ENCODE data around the gene KDM6B.
"Not testable (repeated sequence)": the region's sequence is repeated elsewhere in the genome, so short reads cannot be mapped to it uniquely, and the experiment has no call there.

KDM6B gene

DNA sequence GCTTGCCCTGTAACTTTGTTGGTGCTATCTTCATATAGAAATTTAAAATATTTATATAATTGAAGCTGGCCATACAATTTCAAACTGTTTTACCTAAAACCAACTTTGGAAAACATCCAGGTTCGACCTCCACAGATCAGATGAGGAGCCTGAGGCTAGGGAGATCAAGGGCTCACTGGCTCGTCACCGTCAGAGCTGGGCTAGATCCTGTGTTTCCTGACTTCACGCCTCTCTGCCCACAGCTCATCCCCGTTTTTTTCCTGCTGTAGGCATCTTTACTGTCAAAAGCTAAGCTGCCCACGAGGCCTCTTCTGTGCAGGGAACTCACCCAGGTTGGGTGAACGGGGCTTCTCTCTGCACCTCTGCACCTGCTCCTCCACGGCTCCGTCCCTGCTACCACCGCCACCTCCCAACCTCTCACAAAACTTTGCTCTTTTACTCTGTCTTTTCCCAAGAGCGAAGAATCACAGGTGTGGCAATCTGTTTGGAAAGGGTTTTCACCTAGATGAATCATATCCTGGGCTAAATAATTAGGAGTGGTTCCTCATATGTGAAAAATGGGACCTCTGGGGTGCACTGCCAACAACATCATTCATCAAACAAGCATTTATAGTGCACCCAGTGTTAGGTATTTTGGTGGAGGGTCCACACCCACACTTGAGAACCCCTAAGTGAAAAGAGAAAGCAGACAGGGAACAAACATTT, 24.8 kb upstream of the KDM6B start:
- H3K4me3 ChIP-seq (ENCODE audit: low read length): no peak overlapping the region
- H3K4me2 ChIP-seq (ENCODE audit: low read length): no peak overlapping the region
- H3K27me3 ChIP-seq (ENCODE audit: low read depth, low read length): no peaks in the 10 kb centered on the region
- H3K27ac ChIP-seq (ENCODE audit: low read length): no peak overlapping the region
- H2AFZ ChIP-seq (ENCODE audit: low read depth, low read length): no peak overlapping the region
- no peaks in the 10 kb centered on the region for H3K36me3 ChIP-seq (replicated peaks; ENCODE audit: low read depth, low read length)
- peaks cover 3% of the 10 kb centered on the region; the same call in 1 of the 2 replicates for H3K4me1 ChIP-seq (ENCODE audit: low read length)
- no peak overlapping the region for H3K9ac ChIP-seq (ENCODE audit: low read length)
- no peaks in the 10 kb centered on the region for H3K9me3 ChIP-seq (ENCODE audit: insufficient read depth, low read length)
- no peaks in the 10 kb centered on the region for H3K79me2 ChIP-seq (ENCODE audit: low read length)
- no peaks in the 10 kb centered on the region for H4K20me1 ChIP-seq (ENCODE audit: insufficient read depth, low read length)
- TF ChIP-seq, protein P1, sequence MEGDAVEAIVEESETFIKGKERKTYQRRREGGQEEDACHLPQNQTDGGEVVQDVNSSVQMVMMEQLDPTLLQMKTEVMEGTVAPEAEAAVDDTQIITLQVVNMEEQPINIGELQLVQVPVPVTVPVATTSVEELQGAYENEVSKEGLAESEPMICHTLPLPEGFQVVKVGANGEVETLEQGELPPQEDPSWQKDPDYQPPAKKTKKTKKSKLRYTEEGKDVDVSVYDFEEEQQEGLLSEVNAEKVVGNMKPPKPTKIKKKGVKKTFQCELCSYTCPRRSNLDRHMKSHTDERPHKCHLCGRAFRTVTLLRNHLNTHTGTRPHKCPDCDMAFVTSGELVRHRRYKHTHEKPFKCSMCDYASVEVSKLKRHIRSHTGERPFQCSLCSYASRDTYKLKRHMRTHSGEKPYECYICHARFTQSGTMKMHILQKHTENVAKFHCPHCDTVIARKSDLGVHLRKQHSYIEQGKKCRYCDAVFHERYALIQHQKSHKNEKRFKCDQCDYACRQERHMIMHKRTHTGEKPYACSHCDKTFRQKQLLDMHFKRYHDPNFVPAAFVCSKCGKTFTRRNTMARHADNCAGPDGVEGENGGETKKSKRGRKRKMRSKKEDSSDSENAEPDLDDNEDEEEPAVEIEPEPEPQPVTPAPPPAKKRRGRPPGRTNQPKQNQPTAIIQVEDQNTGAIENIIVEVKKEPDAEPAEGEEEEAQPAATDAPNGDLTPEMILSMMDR (IDR thresholded peaks at IDR 0.05; ENCODE audit: low read depth, low read length): no peak
- no peak for TF ChIP-seq EZH2phosphoT487 (IDR thresholded peaks at IDR 0.05; ENCODE audit: low read depth)

GRCh38 chr17:7809791-7810343, 24.1 kb upstream of the KDM6B start:
- H3K9me3 ChIP-seq (ENCODE audit: insufficient read depth, low read length); H3K27me3 ChIP-seq (ENCODE audit: low read depth, low read length); H3K27ac ChIP-seq (ENCODE audit: low read length); H3K4me2 ChIP-seq (ENCODE audit: low read length); H3K36me3 ChIP-seq (replicated peaks; ENCODE audit: low read depth, low read length); H3K4me3 ChIP-seq (ENCODE audit: low read length); H3K4me1 ChIP-seq (ENCODE audit: low read length); H4K20me1 ChIP-seq (ENCODE audit: insufficient read depth, low read length); H2AFZ ChIP-seq (ENCODE audit: low read depth, low read length); H3K9ac ChIP-seq (ENCODE audit: low read length); H3K79me2 ChIP-seq (ENCODE audit: low read length): not testable (repeated sequence)

DNA sequence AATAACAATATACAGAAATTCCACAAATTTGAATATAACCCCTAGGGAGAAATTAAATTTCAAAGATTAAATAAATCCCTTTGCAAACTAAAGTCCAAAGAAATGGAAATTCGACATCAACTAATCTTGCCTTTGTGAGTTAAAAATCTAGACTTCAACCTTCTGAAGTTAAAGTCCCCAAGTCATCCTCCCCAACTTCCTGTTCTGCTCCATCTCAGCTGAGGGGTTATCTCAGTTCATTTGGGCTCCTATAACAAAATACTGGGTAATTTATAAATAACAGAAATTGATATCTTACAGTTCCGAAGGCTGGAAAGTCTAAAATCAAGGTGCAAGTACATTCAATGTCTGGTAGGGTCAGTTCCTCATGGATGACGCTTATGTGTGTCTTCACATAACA, 22.8 kb upstream of the KDM6B start:
- no peak overlapping the region for H3K4me3 ChIP-seq (ENCODE audit: low read length)
- H3K9ac ChIP-seq (ENCODE audit: low read length): no peak overlapping the region
- H3K27ac ChIP-seq (ENCODE audit: low read length): no peak overlapping the region
- no peaks in the 10 kb centered on the region for H4K20me1 ChIP-seq (ENCODE audit: insufficient read depth, low read length)
- no peak overlapping the region for H3K4me2 ChIP-seq (ENCODE audit: low read length)
- peaks cover 3% of the 10 kb centered on the region; the same call in 1 of the 2 replicates for H3K4me1 ChIP-seq (ENCODE audit: low read length)
- H3K27me3 ChIP-seq (ENCODE audit: low read depth, low read length): no peaks in the 10 kb centered on the region
- H3K36me3 ChIP-seq (replicated peaks; ENCODE audit: low read depth, low read length): no peaks in the 10 kb centered on the region
- H3K9me3 ChIP-seq (ENCODE audit: insufficient read depth, low read length): no peaks in the 10 kb centered on the region
- no peak for TF ChIP-seq EZH2phosphoT487 (IDR thresholded peaks at IDR 0.05; ENCODE audit: low read depth)
- TF ChIP-seq, protein P1 (IDR thresholded peaks at IDR 0.05; ENCODE audit: low read depth, low read length): no peak
- H2AFZ ChIP-seq (ENCODE audit: low read depth, low read length): no peak overlapping the region
- H3K79me2 ChIP-seq (ENCODE audit: low read length): no peaks in the 10 kb centered on the region

- no peaks in the 10 kb centered on the region for H3K9me3 ChIP-seq (ENCODE audit: insufficient read depth, low read length)
- no peak for TF ChIP-seq EZH2phosphoT487 (IDR thresholded peaks at IDR 0.05; ENCODE audit: low read depth)
- TF ChIP-seq, protein P1 (IDR thresholded peaks at IDR 0.05; ENCODE audit: low read depth, low read length): no peak
Measured at GRCh38 chr17:7814969-7815368, 19.0 kb upstream of the KDM6B start.

More at GRCh38 chr17:7814969-7815368, 19.0 kb upstream of the KDM6B start:
- no peaks in the 10 kb centered on the region for H3K27me3 ChIP-seq (ENCODE audit: low read depth, low read length)
- no peak overlapping the region for H3K4me3 ChIP-seq (ENCODE audit: low read length)
- H3K79me2 ChIP-seq (ENCODE audit: low read length): no peaks in the 10 kb centered on the region
- no peaks in the 10 kb centered on the region for H3K36me3 ChIP-seq (replicated peaks; ENCODE audit: low read depth, low read length)
- no peak overlapping the region for H2AFZ ChIP-seq (ENCODE audit: low read depth, low read length)
- H3K4me1 ChIP-seq (ENCODE audit: low read length): no peaks in the 10 kb centered on the region
- H4K20me1 ChIP-seq (ENCODE audit: insufficient read depth, low read length): no peaks in the 10 kb centered on the region
- no peak overlapping the region for H3K9ac ChIP-seq (ENCODE audit: low read length)
- no peak overlapping the region for H3K27ac ChIP-seq (ENCODE audit: low read length)
- no peak overlapping the region for H3K4me2 ChIP-seq (ENCODE audit: low read length)
